Cortex of kidney (tissue), 1 donor: ENCODE data around the gene KAZN.

Source experiments
- DNase-seq: peaks from one replicate; lab custom pipeline; 2025; lab: John Stamatoyannopoulos, UW

KAZN gene

DNA sequence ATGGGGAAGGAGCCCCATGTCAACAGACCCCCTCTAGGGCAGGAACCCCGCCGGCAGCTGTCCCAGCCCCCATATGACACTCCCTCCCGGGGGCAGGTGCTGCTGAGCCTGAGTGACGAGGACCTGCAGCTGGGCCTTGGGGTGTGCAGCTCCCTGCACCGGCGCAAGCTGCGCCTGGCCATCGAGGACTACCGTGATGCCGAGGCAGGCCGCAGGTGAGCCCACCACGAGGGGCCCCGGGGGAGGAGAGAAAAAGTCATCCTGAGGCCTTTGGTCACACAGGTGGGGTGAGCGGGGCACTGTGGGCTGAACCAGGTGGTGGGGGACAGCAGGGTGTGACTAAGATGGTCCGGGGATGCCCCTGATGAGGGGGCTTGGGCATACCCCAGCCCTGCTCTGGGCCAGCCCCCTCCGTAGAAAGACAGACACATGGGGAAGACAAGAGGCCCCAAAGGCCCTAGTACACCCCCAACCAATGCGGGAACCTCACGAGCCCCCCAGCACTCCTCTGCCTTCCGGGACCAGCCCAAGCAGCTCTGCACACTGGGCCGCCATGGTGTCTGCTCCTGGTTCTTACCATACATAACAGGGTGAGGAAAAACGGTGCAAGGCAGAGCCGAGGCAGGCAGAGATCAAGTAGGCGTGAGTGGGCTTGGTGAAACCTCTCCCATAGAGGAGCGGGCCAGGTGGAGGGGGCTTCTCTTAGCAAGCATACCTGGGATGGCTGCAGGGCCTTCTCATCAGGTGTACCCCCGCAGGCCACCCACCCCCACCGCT, 496.4 kb downstream of the KAZN start:
- DNase-seq = no peak

DNA sequence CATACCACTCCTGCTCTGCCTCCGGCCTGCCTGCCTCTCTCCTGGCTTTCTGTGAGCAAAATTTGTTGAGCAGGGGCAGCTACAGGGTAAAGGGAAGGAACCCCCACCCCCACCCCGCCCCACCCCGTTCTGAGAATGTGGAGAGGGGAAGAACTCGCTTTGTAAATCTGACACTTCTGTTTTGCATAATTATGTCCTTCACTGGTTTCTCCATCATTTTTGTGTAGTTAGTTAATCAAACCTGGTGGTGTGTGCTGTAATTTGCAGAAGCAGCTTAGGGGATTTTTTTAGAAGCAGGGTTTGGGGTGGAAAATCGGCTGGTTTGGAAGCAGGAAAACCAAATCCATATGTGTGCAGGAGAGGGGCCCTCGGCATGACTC, 497.0 kb downstream of the KAZN start:
- DNase-seq = no peak

GRCh38 chr1:15096293-15096692, 497.8 kb downstream of the KAZN start:
- no peak for DNase-seq

DNA sequence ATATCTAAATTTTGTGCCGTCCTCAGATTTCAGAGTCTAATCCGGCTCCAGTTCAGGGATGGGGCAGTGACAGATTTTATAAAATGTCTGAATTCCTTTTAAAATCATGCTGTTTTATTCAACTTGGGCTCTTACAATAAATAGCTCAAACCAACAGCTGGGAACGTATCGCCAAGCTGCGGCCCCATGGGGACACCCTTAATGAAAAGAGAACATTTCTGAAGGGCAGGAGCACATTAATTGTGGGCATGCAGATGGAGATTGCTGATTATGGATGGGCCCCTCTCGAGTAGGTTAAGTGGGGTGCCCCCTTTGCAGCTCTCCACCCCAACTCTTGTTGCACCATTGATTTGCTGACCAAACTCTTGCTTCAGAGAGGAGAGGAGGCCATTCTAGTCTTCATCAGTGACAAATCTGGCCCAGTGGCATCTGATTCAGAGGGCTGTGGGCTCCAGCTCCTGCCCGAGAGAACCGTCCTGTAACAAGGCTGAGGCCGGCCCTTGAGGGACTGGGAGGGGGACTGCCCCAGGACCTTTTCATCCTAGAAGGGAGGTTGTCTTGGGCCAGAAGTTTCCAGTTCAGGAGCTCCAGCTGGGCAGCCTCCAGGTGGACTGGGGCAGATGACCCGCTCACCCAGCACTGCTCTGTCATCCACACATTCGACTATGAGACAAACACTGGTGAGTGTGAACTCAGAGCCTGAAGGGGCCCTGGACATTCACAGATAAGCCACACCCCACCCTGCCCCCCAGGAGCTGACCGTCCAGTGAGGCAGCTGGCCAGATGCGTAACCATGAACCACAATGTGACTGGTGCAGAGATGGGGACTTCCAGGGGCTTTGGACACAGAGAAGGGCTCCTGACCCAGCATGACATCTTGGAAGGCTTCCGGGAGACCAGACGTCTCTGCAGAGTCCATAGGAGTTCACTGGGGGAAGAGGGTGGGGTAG, 500.0 kb downstream of the KAZN start:
- no peak for DNase-seq

DNA sequence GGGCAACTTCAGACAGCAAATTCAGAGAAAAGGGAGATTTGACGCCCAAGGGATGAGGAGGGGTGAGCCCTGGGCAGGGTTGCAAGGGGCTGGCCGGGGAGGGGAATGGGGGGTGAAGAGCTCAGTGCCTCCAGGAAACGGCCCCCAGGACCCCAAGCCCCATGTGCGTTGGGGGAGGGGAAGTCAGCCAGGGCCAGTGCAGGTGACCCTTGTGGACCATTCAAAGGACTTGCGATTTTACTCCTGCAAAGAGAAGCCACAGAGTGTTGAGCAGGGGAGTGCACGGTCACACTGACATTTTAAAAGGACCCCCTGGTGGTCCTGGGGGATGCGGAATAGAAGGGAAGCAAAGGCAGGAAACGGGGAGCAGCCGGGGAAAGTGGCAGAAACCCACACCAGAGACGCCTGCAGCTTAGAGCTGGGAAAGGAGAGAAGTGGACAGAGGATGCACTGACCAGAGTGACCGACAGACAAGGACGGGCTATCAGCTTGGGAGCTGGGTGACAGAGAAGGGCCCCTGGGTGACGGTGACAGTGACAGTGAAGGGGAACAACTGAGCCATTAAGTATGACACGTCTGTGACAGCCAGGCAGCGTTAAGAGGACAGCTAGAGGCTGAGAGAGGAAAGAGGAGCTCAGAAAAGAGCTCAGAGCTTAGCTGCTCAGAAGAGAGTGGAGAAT, 501.1 kb downstream of the KAZN start:
- DNase-seq = no peak

DNA sequence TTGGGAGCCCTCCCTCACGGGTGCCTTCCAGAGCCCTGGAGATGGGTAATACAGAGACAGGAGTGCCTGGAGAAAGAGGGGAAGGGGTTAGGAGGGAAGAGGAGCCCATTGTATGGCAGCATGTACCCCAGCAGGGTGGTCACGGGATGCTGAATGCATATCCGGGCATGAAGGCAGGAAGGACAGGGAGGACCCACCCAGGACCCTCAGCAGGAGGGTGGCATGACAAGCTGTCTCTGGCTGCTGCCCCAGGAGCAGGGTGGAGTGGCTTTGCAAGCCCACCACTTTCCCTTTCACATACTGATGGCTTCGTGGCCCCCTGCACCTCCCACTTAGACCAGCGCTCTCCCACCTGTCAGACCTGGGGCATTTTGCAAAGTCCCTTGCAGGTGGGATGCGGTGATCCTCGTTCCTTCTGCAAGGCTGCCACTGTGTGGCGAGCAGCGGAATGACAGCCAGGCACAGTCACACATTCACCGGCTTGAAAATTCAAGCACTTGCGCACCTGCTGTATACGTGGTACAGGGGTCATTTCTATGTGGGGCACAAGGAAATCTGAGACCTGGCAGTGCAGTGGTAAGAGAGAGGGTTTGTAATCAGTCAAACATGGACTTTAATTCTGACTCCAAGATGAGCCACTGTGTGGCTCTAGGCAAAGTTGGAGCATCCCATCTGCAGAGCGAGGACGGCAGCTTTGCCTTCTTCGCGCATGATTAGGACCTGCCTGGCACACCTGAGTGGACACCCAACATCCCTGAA, 501.8 kb downstream of the KAZN start:
- no peak for DNase-seq

- DNase-seq = no peak
Observed at GRCh38 chr1:15100880-15101760, 502.6 kb downstream of the KAZN start.

DNA sequence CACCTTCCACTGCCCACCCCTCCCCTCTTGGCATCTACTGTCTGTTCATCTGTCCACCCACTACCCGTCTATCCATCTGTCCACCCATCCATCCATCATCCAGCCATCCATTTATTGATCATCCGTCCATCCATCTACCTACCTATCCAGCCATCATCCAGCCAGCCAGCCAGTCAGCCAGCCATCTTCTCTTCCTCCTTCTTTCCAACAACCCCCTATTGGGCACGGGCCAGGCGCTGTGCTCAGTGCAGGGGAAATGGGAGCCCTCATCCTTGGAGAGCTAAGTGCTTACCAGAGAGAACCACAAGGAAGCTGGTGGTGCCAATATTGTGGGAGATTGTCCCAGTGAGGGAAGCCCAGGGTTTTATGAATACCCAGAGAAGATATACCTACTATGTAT, 503.3 kb downstream of the KAZN start:
- DNase-seq = no peak

- DNase-seq = no peak
Observed at GRCh38 chr1:15102646-15103045, 504.2 kb downstream of the KAZN start.

- no peak for DNase-seq
Observed at GRCh38 chr1:15103211-15103610, 504.7 kb downstream of the KAZN start.

DNA sequence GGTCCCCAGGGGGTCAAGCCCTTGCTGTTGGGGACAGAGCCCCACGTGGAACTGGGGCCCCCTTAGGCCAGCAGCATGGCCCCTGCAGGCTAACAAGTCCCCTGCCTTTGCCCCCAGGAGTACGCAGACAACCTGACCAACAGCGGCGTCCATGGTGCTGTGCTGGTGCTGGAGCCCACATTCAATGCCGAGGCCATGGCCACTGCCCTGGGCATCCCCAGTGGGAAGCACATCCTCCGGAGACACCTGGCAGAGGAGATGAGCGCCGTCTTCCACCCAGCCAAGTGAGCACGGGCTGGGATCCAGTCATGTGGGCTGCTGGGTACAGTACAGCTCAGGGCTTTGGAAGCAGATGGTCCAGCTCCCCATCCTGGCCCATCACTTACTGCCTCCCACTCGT, 505.4 kb downstream of the KAZN start:
- no peak for DNase-seq

DNA sequence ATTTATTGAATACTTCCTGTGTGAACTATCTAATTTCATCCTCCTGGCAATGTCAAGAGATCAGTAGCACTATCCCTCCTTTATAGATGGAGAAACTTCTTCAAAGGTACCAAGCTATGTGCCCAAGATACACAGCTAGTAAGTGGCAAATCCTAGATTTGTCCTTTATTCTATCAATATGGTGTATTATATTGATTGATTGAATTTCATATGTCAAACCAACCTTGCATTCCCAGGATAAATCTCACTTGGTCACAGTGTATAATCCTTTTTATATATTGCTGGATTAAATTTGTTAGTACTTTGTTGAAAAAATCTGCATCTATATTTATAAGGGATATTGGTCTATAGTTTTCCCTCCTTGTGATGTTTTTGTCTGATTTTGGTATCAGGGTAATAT, 506.3 kb downstream of the KAZN start:
- DNase-seq = no peak

- no peak for DNase-seq
Observed at GRCh38 chr1:15106608-15107007, 508.1 kb downstream of the KAZN start.

GRCh38 chr1:15107058-15107687, 508.7 kb downstream of the KAZN start:
- no peak for DNase-seq

DNA sequence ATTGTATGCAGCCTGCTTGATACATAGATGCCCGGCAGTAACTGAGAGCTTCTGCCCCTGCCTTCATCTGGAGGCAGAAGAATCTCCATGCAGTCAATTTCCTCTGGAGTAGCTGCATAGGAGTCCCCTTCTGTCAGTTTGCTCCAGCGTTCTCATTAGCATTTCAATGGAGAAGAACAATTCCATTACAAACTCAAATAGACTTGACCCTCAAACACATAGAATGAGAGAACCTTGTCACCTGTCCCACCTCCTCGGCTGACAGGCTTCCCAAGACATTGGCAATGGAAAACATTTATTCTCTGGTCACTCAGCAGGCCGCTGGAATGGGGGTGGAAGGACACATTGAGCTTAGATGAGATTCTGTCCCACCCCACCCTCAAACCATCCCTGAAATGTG, 509.4 kb downstream of the KAZN start:
- DNase-seq = no peak

DNA sequence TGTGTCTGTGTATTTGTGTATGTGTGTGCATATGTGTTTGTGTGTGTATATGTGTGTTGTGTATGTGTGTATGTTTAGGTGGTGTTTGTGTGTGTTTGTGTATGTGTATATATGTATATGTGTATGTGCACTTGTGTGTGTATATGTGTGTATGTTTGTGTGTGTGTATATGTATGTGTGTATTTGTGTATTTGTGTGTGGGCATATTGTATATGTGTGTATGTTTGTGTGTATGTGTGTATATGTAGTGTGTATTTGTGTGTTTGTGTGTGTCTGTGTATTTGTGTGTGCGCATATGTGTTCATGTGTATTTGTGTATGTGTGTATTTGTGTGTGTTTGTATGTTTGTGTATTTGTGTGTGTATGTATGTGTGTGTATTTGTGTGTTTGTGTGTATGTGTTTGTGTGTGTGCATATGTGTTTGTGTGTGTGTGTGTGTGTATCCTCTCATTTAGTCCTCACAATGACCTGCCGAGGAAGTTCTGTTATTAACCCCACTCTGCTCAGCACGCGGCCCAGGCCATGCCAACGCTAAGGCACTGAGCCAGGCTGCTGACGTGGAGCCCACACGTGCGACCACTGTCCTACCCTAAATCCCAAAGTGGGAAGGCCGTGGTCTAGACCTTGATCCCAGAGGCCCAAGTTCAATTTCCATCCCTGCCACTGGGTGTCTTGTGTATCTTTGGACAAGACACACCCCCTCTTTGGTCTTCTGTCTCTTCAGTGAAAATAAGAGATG, 511.8 kb downstream of the KAZN start:
- no peak for DNase-seq

DNA sequence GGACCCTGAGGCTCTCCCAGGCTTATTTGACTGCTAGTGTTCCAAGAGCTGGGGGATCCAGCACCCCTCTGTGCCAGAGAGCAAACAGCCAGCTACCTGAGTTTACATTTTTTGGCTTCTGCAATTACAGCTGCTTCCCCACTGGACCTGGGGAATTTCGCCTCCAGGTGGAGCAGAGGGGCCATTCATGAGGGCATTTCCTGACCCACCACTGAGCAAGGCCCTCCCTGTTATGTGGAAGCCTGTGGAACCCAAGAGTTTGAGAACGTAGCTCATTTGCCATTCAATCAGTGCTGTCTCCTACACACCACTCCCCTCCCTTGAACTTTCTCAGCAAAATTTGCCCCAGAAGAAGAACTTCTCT, 512.4 kb downstream of the KAZN start:
- DNase-seq = no peak

DNA sequence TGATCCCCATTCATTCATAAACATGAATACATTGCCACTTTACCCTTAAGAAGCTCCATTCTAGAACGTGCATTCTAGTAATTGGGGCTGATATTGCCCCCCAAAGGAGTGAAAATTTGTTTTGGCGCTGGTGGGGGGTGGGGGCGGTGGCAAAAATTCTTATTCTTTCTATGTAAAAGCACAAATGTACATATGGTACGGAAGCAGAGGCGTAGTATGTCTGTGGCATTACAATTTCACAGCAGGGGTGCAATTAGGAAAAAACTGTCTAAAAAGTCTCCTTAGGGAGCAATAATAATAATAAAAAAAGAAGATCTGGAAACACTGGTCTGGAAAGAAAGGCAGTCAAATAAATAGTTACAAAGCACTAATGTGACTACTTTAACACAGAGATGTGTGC, 514.7 kb downstream of the KAZN start:
- no peak for DNase-seq

GRCh38 chr1:15114884-15115283, 516.4 kb downstream of the KAZN start:
- DNase-seq = no peak
